DMS53 treated with DMSO at 0.1 percent for 48 hours (cell line): ENCODE measurements around the gene KDM5C.

Source experiments
- DNase-seq: peaks from one replicate; lab custom pipeline; 2025; ENCODE audit not compliant: unreplicated experiment; lab: John Stamatoyannopoulos, UW

KDM5C gene

DNA sequence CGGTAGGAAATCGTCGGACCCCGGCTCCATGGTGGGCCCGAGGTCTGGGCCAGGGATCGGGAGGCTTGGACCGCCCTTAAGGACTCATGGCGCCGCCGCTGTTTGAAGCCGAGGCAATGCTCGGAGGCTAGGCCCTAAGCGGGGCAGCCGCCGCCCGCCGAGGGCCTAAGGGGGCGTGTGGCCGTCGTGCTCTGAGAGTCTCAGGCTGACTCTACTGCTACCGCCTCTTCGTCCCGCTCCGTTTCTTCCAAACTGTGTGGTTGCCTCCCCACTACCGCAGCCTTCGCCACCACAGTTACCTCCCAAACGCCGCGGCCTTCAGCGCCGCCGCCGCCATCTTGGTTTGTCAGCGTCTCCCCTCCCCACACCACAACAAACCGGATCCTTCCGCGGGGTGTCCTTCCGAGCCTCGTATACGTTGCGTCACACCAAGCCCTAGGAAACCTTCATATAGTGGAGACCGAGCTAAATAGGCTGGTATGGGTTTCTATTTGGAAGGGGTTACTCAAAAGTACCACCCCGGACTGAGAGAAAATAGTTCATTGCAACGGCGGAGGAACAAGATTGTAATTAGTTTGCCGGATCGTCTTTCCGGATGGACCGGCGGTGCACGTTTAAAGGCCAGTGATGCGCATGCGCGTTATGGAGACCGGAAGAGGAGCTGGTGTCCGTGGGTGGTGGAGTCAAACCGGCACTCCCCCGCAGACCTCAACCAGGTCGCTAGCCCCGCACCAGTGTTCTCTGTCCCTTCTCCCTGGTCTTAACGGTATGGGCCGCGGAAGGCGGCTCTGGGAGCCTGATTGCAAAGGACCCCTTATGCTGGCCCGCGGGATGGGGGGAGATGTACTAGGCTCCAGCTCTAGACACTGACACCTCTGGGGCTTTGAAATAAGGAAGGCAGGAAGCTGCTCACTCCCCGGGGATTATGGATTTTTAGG lies at the start of gene KDM5C:
Gene KDM5C, minus strand, starts transcription at position 348 of the 938 bp plus-strand sequence. Its CDS starts 318 bp downstream, at position 30.
- peak; percentile 86 for DNase-seq

- DNase-seq: no peak
Measured at GRCh38 chrX:53272808-53273337, 47.9 kb upstream of the KDM5C start.

DNA sequence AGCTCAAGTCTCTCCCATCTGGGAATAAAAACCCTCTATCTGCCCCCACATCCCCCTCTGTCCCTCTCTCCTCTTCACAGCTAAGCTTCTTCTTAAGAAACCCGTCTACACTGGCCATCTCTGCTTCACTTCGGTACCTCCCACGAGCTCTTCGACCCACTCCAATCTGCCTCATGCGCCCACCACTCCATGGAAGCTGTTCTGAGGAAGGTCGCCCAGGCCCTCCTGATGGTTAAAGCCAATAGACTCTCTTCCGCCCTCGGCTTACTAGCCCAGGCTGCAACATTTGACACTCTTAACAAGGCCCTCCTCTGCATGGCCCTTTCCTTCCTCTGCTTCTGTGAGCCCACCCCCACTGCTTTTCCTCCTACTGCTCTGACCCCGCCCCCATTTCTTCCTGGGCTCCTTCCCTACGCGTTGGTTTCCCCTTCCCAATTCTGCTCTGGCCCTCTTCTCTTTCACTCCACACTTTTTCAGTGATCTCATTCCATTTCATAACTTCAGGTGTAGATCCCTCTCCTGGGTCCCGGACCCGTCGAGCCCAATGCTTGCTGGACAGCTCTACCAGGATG lies 44.6 kb upstream of the KDM5C start:
- DNase-seq: no peak

DNA sequence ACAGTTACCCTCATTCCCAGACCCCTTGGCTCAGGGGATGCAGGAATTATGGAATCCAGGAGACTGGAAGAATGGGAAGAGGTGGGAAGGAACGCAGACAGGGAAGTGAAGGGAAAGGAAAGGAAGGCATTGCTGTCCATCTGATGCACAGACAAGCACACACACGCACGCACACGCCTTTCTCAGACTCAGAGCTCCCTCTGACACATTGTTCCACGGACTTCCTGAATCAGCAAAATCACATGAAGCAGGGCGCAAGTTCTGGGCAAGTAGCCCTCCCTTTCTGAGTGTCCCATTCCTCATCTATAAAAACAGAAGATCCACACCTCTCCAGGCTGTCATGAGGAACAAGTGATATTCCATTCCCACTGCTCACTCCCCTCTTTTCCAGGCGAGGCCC lies 43.2 kb upstream of the KDM5C start:
- DNase-seq: no peak

GRCh38 chrX:53266914-53267313 lies 41.9 kb upstream of the KDM5C start:
- no peak for DNase-seq

GRCh38 chrX:53265771-53266574 lies 41.0 kb upstream of the KDM5C start:
- DNase-seq: no peak

GRCh38 chrX:53263597-53264094 lies 38.6 kb upstream of the KDM5C start:
- no peak for DNase-seq

- DNase-seq: peak; percentile 44
Measured at GRCh38 chrX:53262918-53263394, 37.9 kb upstream of the KDM5C start.

GRCh38 chrX:53262189-53262917 lies 37.3 kb upstream of the KDM5C start:
- DNase-seq: no peak

DNA sequence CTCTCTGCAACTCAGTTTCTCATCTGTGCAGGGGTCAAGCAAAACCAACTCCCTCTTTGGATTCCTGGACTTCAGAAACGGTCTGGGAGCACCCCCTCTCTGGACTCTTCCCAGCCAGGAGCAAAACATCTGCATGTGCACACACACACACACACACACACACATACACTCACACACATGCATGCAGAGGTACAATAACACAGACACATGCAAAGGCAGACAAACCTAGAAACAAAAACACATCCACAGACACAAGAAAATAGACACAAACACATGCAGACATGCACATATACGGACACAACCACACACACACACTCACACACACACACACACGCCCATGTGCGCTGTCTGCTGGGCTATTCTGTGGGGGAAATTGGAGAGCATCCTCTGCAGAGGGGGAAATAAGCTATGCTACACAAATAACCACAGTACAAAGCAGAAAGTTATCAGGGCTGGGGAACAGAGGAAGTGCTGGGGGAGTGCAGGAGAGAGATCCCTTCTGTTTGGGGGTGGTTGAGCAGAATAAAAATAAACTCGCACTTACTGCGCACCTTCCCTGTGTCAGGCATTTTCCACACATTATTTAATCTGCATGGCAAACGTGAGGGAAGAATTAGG lies 36.5 kb upstream of the KDM5C start:
- DNase-seq: no peak

DNA sequence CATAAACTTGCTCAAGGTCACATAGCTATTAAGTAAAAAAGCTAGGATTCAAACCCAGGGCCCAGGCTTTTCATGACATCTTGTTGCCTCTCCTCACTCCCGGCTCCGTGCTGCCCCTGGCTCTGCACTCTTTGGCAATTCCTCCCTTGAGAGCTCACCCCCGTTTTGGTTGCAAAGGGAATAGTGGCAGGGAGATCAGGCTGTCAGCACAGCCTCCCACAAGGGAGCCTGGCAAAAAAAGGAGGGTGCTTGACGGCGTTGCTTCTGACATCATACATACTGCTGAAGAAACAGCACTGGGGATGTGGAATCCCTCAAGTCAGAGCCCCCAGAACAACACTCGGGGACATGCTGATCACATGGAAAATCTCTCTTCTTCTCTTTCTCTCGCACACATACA lies 35.8 kb upstream of the KDM5C start:
- no peak for DNase-seq

DNA sequence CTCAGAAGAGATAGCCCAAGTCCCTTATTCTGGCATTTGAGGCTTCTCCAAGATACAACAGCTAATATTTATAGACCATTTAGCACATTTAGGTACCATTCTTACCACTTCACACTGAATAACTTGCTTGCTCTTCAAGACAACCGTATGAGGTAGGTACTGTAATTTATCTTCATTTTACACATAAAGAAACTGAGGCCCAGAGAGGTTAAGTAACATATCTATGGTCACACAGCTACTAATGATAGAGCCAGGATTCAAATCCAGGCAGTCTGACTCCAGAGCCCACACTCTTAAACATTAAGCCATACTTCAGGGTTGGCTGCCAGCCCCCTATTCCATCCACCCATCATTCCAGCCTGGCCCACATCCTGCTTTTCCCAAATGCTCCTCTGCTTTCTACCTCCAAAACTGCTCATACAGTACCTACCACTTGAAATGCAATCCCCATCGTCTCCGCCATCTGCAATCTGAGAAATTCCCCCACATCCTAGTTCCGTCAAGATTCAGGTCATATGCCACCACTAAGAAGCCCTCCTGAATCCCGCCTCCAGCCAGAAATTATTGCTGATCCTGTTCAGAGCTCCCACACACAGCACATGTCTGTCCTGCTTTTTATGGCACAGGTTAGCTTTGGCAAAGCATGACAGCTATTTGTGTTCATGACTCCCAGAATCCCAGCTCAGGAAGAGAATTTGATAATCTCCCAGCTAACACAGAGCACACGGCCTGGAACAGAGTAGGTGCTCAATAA lies 32.8 kb upstream of the KDM5C start:
- DNase-seq: no peak

DNA sequence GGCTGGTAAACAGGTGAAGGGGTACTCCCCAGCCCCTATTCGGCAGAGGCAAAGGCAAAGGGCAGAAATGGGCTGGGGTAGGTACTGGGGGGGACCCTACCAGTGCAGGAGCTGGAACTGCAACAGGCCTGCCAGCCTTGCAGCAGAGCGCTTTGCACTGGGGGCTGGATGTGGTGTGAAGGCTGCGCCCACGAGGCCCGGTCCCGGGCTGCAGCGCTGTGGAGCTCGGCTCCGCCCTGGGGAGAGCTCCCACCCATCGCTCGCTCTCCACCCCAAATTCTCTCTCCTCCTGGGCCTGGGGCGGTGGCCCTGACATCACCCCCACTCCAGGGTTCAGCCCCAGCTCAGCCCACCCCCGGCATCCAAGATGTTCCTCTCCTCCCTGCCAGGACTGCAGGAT lies 32.2 kb upstream of the KDM5C start:
- no peak for DNase-seq

DNA sequence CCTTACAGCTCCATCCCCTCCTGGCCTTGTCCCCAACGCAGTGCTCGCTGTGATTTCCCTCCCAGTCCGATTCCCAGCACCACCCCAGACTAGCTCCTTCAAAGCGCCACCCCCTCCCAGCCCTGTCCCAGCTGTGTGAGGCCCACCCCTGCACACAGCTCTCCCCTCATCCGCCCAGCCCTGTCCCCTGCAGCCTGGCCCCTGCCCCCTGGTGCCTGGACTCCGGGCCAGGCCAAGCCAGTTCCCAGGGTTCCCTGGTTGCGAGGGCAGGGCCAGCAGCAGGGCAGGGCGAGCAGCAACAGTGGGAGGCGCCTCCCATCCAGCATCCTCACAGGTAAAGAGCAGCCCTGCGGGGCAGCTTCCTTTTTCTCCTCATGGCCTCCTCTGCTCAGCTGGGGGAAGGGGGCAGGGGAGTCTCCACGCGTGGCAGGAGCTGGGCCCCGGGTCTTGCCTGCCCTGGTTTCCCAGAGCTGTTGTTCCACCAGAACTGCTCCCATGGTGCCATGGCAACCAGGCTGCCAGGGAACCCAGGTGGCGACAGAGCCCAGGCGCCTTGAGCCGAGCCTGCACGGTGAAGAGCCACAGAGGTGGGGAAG lies 31.5 kb upstream of the KDM5C start:
- no peak for DNase-seq

DNA sequence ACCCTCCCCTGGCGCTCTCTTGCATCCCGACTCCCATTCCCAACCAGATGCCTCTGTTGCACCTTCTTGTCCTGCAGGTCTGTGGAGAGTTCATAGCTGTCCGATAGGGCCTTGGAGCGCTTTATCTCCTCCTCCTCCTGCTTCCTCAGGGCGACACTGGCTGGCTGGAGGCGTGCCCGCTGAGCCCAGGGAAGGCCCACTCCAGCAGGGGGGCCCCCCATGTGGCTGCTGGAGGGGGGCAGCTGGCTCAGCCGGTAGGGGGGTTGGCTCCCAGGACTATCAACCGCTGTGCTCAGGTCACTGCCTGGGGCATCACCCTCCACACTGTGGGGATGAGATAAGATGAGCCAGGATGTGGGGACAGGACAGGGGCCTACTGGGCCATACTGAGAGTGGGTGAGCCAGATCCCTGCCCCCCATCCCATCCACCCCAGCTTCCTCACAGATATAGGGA lies 30.8 kb upstream of the KDM5C start:
- no peak for DNase-seq

- DNase-seq: no peak
Measured at GRCh38 chrX:53254570-53255461, 29.8 kb upstream of the KDM5C start.

GRCh38 chrX:53253293-53254020 lies 28.4 kb upstream of the KDM5C start:
- no peak for DNase-seq
